ENCODE data around the gene TMED7. TPM values are rescaled to one million over a fixed set of nuclear protein-coding genes. Genes with fewer than 3 reads are reported as not detected.

TMED7 gene
- total and polyA plus RNA-seq, 2 of the 4 experiments (the other 2 are of a cell fraction) = 75.6 to 86.7 TPM

Other genes with a start within 250 kb of the TMED7 start
- 21.5 and 30.3 TPM in 2 replicates for gene FEM1C, start 81.3 kb downstream of the TMED7 start, total RNA-seq (2012; rRNA removed)
- 5.3 and 6.3 TPM in 2 replicates for gene FEM1C, start 81.3 kb downstream of the TMED7 start, polyA plus RNA-seq (2012; rRNA removed)
- 4.3 and 6.9 TPM in 2 replicates for gene TICAM2, start 23.6 kb downstream of the TMED7 start, total RNA-seq (2012; rRNA removed)
- 2.9 and 3.4 TPM in 2 replicates for gene TICAM2, start 23.6 kb downstream of the TMED7 start, polyA plus RNA-seq (2012; rRNA removed)
- gene CDO1, start 190.6 kb upstream of the TMED7 start, total RNA-seq (2012; rRNA removed) = 3.3 and 8.6 TPM in 2 replicates
- 4.8 and 7.9 TPM in 2 replicates for gene CDO1, start 190.6 kb upstream of the TMED7 start, polyA plus RNA-seq (2012; rRNA removed)
- gene ATG12, start 215.5 kb upstream of the TMED7 start, total RNA-seq (2012; rRNA removed) = 95.7 and 117 TPM in 2 replicates
- 55.6 and 68.0 TPM in 2 replicates for gene ATG12, start 215.5 kb upstream of the TMED7 start, polyA plus RNA-seq (2012; rRNA removed)
- 21.9 and 93.9 TPM in 2 replicates for gene AP3S1, start 215.9 kb upstream of the TMED7 start, total RNA-seq (2012; rRNA removed)
- gene AP3S1, start 215.9 kb upstream of the TMED7 start, polyA plus RNA-seq (2012; rRNA removed) = 52.8 and 73.1 TPM in 2 replicates